Aorta (tissue), 5 donors: Measurements from ENCODE around the gene PF4V1. TPM values are rescaled to one million over a fixed set of nuclear protein-coding genes. Genes with fewer than 3 reads are reported as not detected.

Experiments
- ATAC-seq: fragments of 200-7000 bp; cut with Tn5 transposase; one replicate; pipeline ENCODE4 v1.9.1; 2022; ENCODE audit warnings: moderate library complexity; ENCODE audit not compliant: low FRiP score
- DNase-seq, 2 donors: peaks; one replicate each; pipeline ENCODE4 v3.0.0-alpha.2; 2020
- H3K27ac ChIP-seq, 2 donors: one replicate each; pipeline ENCODE4 v1.5.1; 2013; ENCODE audit warnings: low read length in 2 of 2, mild to moderate bottlenecking in 2 of 2, moderate library complexity in 2 of 2, control low read depth in 1 of 2, inconsistent platforms in 1 of 2, low read depth in 1 of 2
- H3K27me3 ChIP-seq, 2 donors: one replicate each; pipeline ENCODE4 v1.6.1; 2013; ENCODE audit warnings: control low read depth in 1 of 2, low read length in 1 of 2, mild to moderate bottlenecking in 1 of 2, moderate library complexity in 1 of 2; ENCODE audit not compliant: insufficient read depth in 2 of 2, control insufficient read depth in 1 of 2
- H3K36me3 ChIP-seq, 2 donors: one replicate each; pipeline ENCODE4 v1.6.1; 2013; ENCODE audit warnings: control low read depth in 1 of 2, low read length in 1 of 2, mild to moderate bottlenecking in 1 of 2; ENCODE audit not compliant: insufficient read depth in 2 of 2, control insufficient read depth in 1 of 2
- H3K4me1 ChIP-seq, 2 donors: one replicate each; pipeline ENCODE4 v1.6.1; 2013; ENCODE audit warnings: low read length in 2 of 2, control low read depth in 1 of 2, mild to moderate bottlenecking in 1 of 2, moderate library complexity in 1 of 2; ENCODE audit not compliant: insufficient read depth in 2 of 2, control insufficient read depth in 1 of 2
- H3K4me3 ChIP-seq, 2 donors: one replicate each; pipeline ENCODE4 v1.5.1; 2013; ENCODE audit warnings: low read length in 2 of 2, control low read depth in 1 of 2, mild to moderate bottlenecking in 1 of 2
- H3K9me3 ChIP-seq: one replicate; pipeline ENCODE4 v1.6.1; 2013; ENCODE audit warnings: mild to moderate bottlenecking, low read length; ENCODE audit not compliant: control insufficient read depth
- WGBS, 2 donors: extraction: QIAGEN DNeasy Blood & Tissue Kit; methylation state at CpG; one replicate each; pipeline ENCODE4 v1.1.7; 2013; 5-methylcytosine and 5-hydroxymethylcytosine counted together
- intact Hi-C, 2 donors: fragments of 100-400 bp; cut with DNase I; formaldehyde crosslinking; loops; one replicate each; pipeline versions ENCODE4 v1.14.2 to v1.15.0; 2022
- polyA plus RNA-seq, 2 donors: library from polyadenylated mRNA; stranded (reverse); fragments of 200-250 nt; gene quantifications; one replicate each; pipeline ENCODE4 v1.2.3, GENCODE V29; 2013
- total RNA-seq, 2 donors: library from RNA; stranded (reverse); fragmentation: NEBNext Ultra II Directional; extraction: Animal tissue kit (Norgen Biotek cat#: 25700); gene quantifications; one replicate each; pipeline ENCODE4 v1.2.1, GENCODE V29; 2021
- donor health status: healthy with polysubstance abuse.
- donor health status: Bipolar disorder and iron deficiency.
- donor health status: DM: no; HTN: no; CAD: no.
- donor health status: DM: no; HTN: no; CAD: no.
- donor health status: DM: yes; HTN: yes; CAD: no.

The PF4V1 gene
- total and polyA plus RNA-seq, 4 donors = 0.88 TPM; not detected in 3

GRCh38 chr4:73870768-73871167, 17.7 kb downstream of the PF4V1 start:
- Histone ChIP-seq H3K36me3 (no peaks in the 10 kb centered on the region), H3K27ac (no peak overlapping the region), H3K9me3 (no peaks in the 10 kb centered on the region), H3K4me1 (no peaks in the 10 kb centered on the region), H3K4me3 (no peak overlapping the region), H3K27me3 (peaks cover 0 to 2% of the 10 kb centered on the region in 2 donors)
- no peak for DNase-seq
- WGBS, 2 donors = 89 to 91% methylated on average over 1 of the region's 1 CpG
- ATAC-seq = no peak
- intact Hi-C loops = no loop called here

- Histone ChIP-seq H3K27me3 (peaks cover 0 to 2% of the 10 kb centered on the region in 2 donors), H3K4me1 (no peaks in the 10 kb centered on the region), H3K27ac (no peak overlapping the region), H3K9me3 (no peaks in the 10 kb centered on the region), H3K36me3 (no peaks in the 10 kb centered on the region), H3K4me3 (no peak overlapping the region)
- WGBS, 2 donors = 82 to 84% methylated on average over 6 of the region's 6 CpGs
- intact Hi-C loops = no loop called here
- no peak for DNase-seq
- ATAC-seq = no peak
Observed at GRCh38 chr4:73871511-73872310, 18.6 kb downstream of the PF4V1 start.

- DNase-seq (no peak), ATAC-seq (no peak)
- intact Hi-C loops = no loop called here
- Histone ChIP-seq H3K27ac (no peak overlapping the region), H3K9me3 (no peaks in the 10 kb centered on the region), H3K36me3 (no peaks in the 10 kb centered on the region), H3K4me3 (no peak overlapping the region), H3K4me1 (no peaks in the 10 kb centered on the region), H3K27me3 (peaks cover 0 to 2% of the 10 kb centered on the region in 2 donors)
- 71 to 78% methylated on average over 2 of the region's 2 CpGs for WGBS, 2 donors
Observed at GRCh38 chr4:73872316-73873108, 19.4 kb downstream of the PF4V1 start.

DNA sequence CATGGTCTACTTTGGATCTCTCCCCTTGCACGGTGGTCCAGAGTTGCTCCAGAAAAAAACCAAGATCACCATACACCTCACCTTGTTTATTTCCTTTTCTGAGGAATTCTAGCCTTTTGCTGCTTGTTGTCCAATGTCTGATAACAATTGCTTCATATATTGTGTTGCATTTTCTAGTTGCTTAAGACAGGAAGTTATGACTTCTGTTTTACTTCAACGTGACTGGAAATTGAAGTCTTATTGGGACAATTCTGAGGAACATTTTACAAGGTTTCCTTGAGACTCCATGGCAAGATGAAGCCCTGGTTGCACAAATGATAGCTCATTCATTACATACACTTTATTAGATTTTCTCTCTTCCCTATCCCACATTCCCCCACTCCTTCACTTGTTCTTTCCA, 21.3 kb downstream of the PF4V1 start:
- DNase-seq (no peak), ATAC-seq (no peak)
- Histone ChIP-seq H3K27me3 (no peaks in the 10 kb centered on the region), H3K4me3 (no peak overlapping the region), H3K4me1 (no peaks in the 10 kb centered on the region), H3K27ac (no peak overlapping the region), H3K9me3 (no peaks in the 10 kb centered on the region), H3K36me3 (no peaks in the 10 kb centered on the region)
- intact Hi-C loops = no loop called here
- 75 to 78% methylated on average over 2 of the region's 2 CpGs for WGBS, 2 donors

- H3K27me3 ChIP-seq = no peaks in the 10 kb centered on the region
- H3K4me1 ChIP-seq = no peaks in the 10 kb centered on the region
- intact Hi-C loops = no loop called here
- 88 to 91% methylated on average over 1 of the region's 1 CpG for WGBS, 2 donors
- no peak for DNase-seq
- no peak overlapping the region for H3K4me3 ChIP-seq
- no peaks in the 10 kb centered on the region for H3K36me3 ChIP-seq
- no peak for ATAC-seq
- H3K27ac ChIP-seq = no peak overlapping the region
- no peaks in the 10 kb centered on the region for H3K9me3 ChIP-seq
Observed at GRCh38 chr4:73875401-73875800, 22.3 kb downstream of the PF4V1 start.

- no peak overlapping the region for H3K4me3 ChIP-seq
- no peaks in the 10 kb centered on the region for H3K4me1 ChIP-seq
- no peak overlapping the region for H3K27ac ChIP-seq
- no peaks in the 10 kb centered on the region for H3K9me3 ChIP-seq
- H3K36me3 ChIP-seq = no peaks in the 10 kb centered on the region
- no peak for ATAC-seq
- intact Hi-C loops = no loop called here
- H3K27me3 ChIP-seq = peaks cover 0 to 1% of the 10 kb centered on the region in 2 donors
- WGBS, 2 donors = 28 to 43% methylated on average over 1 of the region's 1 CpG
- no peak for DNase-seq
Observed at GRCh38 chr4:73883306-73883705, 30.2 kb downstream of the PF4V1 start.

GRCh38 chr4:73885574-73886267, 32.6 kb downstream of the PF4V1 start:
- peaks cover 0 to 1% of the 10 kb centered on the region in 2 donors for H3K27me3 ChIP-seq
- DNase-seq (no peak), ATAC-seq (no peak)
- no peaks in the 10 kb centered on the region for H3K36me3 ChIP-seq
- H3K4me3 ChIP-seq = no peak overlapping the region
- no peaks in the 10 kb centered on the region for H3K9me3 ChIP-seq
- no peak overlapping the region for H3K27ac ChIP-seq
- intact Hi-C loops = no loop called here
- 72 to 73% methylated on average over 4 of the region's 4 CpGs for whole genome bisulfite sequencing, 2 donors
- H3K4me1 ChIP-seq = no peaks in the 10 kb centered on the region

GRCh38 chr4:73891326-73891725, 38.2 kb downstream of the PF4V1 start:
- H3K27ac ChIP-seq = no peak overlapping the region
- H3K27me3 ChIP-seq = no peaks in the 10 kb centered on the region
- no peaks in the 10 kb centered on the region for H3K4me1 ChIP-seq
- DNase-seq (no peak), ATAC-seq (no peak)
- no peaks in the 10 kb centered on the region for H3K9me3 ChIP-seq
- intact Hi-C loops = no loop called here
- no peak overlapping the region for H3K4me3 ChIP-seq
- WGBS, 2 donors = 40 to 55% methylated on average over 4 of the region's 4 CpGs
- no peaks in the 10 kb centered on the region for H3K36me3 ChIP-seq
